SK-N-DZ (cell line): ENCODE measurements around the gene IL1RL1.
A peak's percentile ranks its signal among the peaks of the same experiment; 100 is the strongest.

Experiments used
- DNase-seq: peaks from one replicate; pipeline ENCODE4 v3.0.0-alpha.2; 2015; ENCODE audit warnings: low spot score

Gene IL1RL1

DNA sequence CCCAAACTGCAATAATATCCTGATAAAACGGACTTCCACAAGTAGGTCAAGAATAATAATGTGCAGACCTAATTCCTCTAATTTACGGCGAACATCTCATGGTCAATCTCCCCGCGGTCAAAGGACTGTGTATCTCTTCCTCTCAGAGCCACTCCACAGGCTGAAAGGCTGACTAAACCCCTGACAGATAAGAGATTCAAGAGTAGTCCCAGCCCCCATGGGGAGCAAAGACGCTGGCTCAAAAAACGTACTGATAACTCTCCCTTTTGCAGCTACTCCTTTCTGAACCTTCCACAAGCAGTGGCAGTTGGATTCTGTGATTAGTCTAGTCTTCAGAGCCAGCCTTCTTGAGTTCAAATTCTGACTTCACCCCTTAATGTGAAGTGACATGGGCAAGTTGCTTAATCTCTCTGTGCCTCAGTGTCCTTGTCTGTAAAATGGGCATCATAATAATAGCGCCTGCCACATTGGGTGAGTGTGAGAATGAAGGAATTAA lies 24.6 kb downstream of the IL1RL1 start:
- DNase-seq: no peak

DNA sequence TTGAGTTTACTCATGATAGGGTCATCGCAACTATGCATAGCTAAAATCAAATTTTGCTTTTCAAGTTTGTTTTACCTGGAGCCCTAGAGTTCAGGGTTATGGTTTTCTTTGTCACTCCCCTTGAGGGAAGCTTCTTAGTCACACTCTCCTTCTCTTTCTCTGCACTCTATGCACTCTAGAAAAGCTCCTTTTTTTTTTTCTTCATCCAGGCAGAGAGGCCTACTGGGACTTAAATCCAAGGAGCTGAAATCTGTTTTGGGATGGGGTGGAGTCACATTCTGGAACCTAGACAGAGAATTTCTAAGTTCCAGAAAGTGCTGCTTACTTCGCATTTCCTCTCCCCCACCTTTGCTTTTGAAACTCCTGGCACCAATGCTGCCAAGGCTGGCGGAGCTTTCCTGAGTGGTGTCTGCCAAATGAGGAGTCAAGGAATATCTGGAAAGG lies 25.2 kb downstream of the IL1RL1 start:
- DNase-seq: no peak

DNA sequence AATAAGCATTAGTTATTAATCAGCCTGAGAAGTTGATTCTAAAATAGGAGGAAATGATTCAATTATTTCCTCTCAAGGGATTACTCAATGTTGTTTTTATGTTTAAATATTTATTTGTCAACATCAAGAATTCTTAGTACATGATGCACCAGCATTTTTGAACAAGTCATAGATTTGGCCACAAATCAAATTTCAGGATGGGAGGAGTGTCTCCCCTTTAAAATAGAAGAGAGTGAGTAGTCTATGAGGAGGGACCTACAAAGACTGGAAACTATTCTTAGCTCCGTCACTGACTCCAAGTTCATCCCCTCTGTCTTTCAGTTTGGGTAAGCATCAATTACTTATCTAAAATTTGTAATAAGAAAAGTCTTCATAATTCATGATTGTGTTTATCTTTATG lies 25.6 kb downstream of the IL1RL1 start:
- no peak for DNase-seq

DNA sequence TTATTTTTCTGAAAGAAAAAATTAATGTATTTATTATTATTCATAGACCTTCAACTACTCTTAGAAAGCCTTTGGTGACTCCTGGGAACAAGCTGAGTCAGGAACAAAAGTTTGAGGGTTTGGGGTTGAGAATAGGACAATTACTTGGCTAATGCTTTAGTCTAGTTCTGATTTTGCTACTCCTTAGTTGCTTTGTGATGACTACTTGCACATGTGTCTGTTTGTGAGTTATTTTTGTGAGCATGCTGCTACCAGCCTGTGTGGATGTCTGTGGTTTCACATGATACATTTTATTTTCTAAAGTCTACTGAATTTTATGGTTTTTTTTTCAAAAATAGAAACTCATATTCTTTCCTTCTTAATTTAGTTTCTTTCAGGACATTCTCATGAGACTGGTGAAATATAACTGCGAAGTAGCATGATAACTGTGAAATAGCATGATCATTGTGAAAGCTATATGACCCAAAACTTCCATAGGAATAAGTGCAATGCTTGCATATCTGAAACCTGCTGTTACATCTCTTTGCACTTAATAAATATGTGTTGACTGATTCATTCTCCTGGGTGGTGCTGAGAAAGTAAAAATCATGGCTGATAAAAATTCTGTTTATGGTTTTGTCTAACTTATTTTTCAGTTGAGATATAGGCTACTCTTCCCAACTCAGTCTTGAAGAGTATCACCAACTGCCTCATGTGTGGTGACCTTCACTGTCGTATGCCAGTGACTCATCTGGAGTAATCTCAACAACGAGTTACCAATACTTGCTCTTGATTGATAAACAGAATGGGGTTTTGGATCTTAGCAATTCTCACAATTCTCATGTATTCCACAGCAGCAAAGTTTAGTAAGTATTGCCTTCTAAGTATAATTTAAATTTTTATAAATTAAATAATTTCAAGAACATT lies 26.4 kb downstream of the IL1RL1 start:
- DNase-seq: no peak

DNA sequence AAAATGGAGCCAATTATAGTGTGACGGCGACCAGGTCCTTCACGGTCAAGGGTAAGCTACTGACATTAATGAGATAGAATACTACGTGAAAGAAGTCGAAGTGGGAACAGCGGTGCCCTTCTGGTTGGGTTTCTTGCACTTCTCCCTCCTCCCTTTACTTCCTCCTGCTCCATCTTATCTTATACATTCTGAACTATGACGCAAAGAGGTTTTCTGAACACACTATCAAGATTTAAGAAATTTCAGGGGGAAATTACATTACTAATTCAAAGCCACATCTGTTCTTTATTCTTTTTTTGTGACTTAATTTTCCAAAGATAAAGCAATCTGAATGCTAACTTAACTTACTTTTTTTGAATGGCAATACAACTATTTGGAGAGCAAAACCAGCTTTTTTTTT lies 29.4 kb downstream of the IL1RL1 start:
- no peak for DNase-seq

DNA sequence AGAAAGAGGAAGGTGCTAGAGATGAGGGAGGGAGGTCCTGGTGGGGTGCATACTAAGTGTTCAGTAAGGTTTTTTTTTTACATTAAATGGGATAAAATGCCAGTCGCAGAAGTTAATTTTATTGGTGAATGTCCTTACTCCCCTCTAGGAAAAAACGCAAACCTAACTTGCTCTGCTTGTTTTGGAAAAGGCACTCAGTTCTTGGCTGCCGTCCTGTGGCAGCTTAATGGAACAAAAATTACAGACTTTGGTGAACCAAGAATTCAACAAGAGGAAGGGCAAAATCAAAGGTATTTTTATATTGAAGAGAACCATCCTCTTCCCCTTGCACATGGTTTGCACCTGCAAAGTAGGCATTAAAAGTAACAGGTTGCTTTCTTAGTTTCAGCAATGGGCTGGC lies 31.5 kb downstream of the IL1RL1 start:
- no peak for DNase-seq

DNA sequence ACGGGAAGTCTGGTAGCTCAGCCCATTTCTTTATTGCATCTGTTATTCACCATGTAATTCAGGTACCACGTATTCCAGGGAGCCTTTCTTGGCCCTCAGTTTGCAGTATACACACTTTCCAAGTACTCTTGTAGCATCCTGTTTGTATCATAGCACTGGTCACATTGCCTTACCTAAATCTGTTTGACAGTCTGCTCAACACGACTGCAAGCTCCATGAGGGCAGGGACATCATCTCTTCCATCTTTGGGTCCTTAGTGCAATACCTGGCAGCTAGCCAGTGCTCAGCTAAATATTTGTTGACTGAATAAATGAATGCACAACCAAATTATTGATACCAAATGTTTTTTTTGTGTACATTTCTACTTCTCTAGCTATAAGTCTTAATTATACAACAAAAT lies 33.0 kb downstream of the IL1RL1 start:
- no peak for DNase-seq

DNA sequence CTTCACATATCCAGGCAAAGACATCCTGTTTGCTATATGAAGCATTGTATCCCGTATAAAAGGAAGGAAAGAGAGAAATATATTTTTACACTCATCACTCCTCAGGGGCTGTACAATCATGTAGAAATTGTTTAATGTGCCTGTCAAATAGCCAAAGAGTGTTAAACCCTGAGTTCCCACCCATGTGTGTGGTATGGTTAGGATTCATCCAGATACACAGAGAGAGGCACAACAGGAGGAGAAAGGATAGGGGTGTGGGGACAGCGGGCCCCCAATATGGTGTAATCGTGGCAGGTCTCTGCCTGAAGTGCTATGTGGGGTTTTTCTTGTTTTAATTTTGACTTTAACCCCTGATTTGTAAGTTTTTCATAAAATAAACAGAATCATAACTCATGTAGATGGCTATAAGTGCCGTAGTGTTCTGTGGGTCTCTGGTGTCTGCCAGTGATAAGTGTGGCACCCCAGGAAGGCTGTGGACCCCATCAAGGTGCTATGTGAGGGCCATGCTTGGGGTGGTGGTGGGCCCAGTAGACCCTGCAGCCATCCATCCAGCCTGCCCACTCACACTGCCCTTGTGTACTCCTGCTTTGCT lies 34.1 kb downstream of the IL1RL1 start:
- DNase-seq: no peak

DNA sequence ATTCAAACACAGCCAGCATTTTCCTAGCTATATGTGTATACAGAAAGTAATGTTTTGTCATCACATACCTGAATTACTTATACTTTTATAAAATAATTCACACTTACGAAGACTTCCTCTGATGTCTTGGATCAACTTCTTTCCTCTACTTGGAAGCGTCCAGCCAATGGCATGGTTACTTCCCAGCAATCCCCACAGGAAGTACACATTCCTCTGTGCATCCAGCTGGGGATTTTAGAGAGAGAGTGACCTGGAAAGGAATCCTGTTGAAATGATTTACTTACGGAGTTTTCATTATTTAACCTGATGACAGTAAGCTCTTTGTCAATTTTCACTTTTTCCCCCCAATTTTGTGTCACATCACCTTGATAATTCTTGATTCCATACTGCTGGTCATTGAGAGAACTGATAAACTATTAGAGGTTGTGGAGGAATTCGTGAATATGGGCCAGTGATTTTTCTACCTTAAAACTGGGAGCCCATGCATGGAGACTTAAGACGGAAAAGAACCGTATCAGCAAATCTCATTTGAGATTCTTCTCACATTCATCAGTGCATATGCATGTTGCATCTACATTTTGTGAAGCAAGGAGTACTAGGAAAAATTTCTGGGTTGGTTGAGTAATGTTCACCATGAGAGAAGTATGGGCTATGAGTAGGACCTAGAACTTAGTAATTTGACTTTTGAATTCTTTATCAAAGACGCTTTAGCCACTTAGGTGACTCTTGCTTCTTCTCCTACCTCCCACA lies 35.2 kb downstream of the IL1RL1 start:
- DNase-seq: no peak

DNA sequence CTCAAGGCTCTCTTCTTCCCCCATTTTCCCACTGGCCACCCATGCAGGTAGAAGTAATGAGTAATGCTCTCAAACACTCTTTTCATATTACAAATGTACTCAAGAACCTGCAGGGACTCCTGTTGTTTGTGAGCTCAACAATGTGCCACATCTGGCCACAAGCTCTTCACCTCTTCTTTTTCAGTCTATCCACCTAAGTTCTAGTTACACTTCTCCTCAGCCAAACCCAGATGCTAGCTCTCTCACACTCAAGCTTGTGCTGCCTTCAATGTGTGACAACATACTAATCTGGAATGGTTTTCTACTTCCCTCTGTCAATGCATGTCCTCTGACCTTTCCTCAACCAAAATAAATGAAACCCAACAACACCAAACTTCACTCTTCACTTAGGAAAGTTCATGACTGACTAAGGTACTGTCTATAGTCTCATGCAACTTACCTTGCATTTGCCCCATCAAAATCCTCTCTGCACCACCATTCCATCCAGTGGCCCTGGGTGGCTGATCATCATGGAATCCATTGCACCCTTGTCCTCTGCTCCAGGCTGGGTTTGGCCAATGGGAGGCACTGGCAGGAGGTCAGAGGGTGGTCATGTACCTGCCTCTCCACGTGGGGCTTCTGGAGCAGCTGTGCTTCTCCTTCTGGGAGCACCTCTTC lies 38.9 kb downstream of the IL1RL1 start:
- DNase-seq: no peak

DNA sequence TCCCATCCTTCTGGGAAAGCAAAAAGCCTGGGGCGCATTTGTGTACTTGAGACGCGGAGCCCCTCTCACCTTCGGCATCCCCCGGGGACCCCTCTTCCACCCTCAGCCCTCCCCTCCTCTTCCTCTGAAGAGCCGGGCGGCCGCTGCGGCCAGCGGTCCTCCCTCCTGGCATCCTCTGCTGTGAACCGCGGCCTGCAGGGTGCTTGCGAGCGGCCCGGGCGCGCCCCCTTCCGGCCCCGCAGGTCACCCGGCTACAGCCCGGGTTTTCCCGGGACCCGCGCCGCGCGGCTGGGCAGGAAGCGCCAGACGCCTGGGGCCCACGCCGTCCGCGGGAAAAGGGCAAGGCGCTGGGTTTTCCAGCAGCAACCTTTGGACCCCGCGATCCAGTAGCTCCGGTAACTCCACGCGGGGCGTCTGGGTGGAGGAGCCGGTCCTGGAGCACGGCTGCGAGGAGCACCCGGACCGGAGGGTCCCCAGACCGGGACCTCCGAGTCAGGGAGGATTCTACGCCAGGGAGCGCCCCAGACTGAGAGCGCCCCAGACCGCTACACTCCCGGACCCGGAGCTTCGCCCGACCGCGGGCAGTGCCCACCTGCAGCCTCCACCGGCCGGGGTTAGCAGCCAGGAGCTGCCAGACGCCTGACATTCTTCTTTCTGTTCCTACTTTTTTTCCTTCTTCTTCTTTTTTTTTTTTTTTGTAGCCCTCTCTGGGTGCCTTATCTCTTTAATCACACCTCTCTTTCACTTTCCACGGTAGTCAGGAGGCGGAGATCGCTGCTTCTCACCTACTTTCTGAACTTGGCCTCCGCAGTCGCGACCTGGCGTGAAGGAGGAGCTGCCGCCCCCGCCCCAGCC lies 44.4 kb downstream of the IL1RL1 start, which contains the start of gene IL18R1:
TSS of gene IL18R1 (plus strand) at position 271 of the 855 bp plus-strand sequence. CDS start 6,865 bp downstream, outside the sequence.
- peak; percentile 52 for DNase-seq

DNA sequence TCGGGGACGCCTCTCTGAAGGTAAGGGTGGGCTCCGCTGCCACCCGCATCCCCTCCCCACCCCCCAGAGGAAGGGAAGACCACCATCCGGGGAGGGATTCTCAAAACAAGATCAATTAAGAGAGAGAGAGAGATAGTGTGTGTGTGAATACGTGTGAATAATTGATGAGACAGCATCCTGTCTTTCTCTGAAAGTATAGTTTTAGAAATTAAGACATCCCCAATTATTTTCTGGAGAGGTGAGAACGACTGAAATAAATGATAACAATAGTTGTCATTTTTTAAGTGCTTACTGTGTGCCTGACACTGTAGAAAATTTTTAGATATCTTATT lies 45.0 kb downstream of the IL1RL1 start:
- no peak for DNase-seq

DNA sequence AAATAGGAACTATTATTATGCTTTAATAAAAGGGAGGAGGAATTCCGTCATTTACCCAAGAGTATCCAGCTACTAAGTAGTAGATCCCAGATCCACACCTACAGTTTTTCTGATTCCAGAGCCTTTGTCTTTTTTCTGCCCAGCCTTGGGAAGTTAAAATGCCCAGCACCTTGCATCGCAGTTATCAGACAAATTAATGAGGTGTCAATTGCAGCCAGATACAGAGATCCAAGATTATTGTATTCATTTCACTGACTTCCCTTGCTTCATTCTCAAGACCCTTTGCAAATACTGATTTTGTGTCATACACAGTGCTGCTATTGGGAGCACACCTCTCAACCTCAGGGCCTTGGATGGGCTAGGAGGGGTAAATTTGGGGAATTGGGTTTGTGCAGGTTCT lies 45.4 kb downstream of the IL1RL1 start:
- DNase-seq: no peak

DNA sequence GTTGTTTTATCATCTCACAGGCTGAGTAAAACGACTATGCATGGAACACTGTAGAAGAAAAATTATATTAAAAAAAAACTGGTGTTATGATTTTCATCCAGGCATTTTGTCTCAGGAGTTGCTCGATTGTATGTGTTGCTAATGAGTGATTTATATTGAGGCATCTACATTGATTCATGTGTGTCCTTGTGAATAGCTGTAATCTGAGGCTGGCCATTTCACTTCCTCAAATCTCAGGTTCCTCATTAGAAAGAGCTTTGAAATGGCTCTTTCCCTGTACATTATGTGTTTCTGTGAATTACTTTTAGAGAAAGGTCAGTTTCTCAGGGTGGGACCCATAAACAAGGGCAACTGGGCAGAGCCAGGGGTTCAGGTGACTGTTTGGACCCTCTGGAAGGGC lies 46.6 kb downstream of the IL1RL1 start:
- DNase-seq: no peak

DNA sequence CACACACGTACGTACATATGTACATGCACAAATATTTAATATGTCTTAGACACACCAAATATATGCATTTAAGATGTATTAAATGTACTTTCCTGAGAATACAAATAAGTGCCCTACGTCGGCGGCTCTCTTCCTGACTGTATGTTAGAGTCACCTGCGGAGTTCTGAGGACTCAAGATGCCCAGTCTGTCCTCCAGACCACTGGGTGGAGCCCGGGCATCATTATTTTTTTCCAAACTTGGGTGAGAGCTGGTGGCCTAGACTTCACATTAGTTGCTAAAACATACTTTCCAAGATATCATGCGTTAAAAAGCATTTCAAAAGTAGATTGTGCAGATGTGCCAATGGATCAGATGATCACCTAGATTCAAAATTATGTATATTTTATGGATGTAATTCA lies 47.1 kb downstream of the IL1RL1 start:
- no peak for DNase-seq

DNA sequence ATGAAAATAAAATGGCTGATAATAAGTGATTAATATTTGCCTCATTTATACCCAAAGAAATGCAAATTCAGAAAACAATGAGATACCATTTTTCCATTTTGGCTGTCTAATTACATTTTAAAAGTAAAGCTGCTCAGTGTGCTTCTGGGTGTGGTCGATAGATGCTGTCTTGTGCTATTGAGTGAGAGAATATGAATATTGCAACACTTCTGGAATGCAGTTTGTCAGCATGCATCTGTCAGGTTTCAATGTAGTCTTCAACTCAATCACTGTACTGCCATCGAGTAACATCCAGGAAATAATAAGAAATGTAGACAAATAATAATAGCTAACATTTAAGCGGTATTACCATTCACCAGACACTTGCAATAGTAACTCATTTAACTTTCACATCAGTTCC lies 48.2 kb downstream of the IL1RL1 start:
- no peak for DNase-seq

DNA sequence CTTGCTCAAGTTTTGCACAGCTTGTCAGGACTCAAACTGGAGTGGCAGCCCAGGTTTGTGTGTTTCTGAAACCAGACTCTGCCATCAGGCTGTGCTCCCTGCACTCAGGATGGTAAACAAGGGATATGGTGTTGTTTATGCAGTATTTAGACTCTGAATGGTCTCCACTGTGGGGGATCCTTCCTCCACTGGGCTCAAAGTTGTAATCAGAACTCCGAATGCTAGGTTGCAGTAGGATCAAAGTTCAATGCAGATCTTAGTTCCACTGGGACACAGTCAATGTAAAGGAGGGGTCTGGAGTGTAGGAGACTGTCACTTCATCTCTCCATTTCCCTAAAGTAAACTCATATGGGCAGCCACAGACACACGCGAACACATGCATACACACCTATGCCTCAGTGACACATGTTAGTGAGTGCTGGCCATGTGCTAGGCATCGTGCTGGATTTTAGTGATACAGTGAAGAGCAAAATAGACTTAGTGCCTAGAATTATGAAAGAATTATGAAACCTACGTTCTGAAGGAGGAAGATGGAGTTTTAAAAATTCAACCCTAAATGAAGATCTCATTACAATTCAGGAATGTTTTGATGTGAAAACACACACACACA lies 50.4 kb downstream of the IL1RL1 start:
- DNase-seq: no peak

DNA sequence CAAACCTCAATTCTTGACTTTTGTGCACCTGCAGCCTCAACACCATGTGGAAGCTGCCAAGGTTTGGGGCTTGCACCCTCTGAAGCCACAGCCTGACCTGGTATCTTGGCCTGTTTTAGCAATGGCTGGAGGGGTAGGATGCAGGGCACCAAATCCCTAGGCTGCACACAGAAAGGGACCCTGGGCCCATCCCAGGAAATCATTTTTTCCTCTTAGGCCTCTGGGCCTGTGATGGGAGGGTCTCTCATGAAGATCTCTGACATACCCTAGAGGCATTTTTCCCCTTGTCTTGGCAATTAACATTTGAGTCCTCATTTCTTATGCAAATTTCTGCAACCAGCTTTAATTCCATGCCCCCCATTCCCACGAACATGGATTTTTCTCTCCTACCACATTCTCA lies 54.4 kb downstream of the IL1RL1 start:
- no peak for DNase-seq

DNA sequence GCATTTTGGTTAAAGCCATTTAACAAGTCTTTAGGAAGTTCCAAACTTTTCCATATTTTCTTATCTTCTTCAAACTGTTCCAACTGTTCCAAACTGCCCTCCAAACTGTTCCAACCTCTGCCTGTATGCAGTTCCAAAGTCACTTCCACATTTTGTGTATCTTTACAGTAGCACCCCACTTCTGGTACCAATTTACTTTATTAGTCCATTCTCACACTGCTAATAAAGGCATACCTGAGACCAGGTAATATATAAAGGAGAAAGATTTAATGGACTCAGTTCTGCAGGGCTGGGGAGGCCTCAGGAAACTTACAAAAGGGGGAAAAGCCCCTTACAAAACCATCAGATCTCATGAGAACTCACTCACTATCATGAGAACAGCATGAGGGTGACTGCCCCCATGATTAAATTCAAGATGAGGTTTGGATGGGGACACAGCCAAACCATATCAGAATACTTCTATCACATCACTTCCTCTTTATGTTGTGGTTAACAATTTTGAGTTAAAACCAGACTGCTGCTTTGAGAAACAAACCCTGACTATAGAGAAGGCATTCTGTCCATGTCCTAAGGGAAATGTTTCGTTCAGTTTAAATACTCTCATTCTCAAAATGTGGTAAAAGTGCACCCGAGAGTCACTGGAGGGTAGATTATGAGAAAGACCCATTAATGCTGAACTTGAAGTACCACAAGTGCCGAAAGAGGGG lies 55.2 kb downstream of the IL1RL1 start:
- no peak for DNase-seq
